Activated CD8-positive, alpha-beta memory T cell treated with anti-CD3 and anti-CD28 coated beads for 24 hours (primary cell): ENCODE results near the gene PIPOX.

Experiments
- DNase-seq: peaks from one replicate; pipeline ENCODE4 v3.0.0-alpha.2; 2020

PIPOX gene

GRCh38 chr17:29020576-29020975, 22.4 kb upstream of the PIPOX start:
- no peak for DNase-seq

- no peak for DNase-seq
These were observed 21.7 kb upstream of the PIPOX start for GRCh38 chr17:29021226-29021625.

- no peak for DNase-seq
These were observed 20.9 kb upstream of the PIPOX start for GRCh38 chr17:29022074-29022473.

GRCh38 chr17:29024316-29024952, 18.5 kb upstream of the PIPOX start:
- DNase-seq: no peak

DNA sequence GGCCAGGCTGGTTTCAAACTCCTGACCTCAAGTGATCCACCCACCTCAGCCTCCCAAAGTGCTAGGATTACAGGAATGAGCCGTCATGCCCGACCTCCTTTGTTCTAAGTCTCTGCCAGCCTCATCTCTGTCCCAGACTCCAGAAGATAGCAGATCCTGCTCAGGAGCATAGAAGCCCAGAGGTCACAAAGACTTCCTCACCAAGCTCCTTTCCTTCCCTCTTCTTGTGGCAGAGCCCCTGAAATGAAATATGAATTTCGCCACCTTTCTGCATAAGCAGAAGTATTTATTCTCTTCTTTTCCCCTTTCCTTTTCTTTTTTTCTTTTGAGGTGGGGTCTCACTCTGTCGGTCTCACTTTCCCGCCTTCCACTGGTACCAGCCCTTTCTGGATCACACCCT, 11.5 kb upstream of the PIPOX start:
- DNase-seq: no peak

- DNase-seq: no peak
These were observed 10.7 kb upstream of the PIPOX start for GRCh38 chr17:29032013-29032856.

GRCh38 chr17:29032857-29033197, 10.1 kb upstream of the PIPOX start:
- DNase-seq: no peak

DNA sequence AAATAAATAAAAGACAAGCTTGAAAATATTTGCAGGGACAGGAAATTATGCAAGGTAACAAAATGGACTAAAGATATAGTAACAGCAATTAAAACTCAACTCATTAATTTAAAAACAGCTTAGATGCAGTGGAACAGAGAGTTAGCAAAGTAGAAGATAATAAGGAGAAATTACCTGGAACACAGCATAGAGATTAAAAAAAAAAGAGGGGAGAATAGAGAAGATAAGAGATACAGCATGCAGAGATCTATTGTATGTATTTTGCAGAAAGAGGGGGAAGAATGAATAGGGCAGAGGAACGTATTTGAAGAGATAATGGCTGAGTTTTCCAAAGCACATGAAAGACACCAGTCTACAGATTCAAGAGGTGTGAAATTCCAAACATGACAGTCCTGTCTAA, 8.4 kb upstream of the PIPOX start:
- DNase-seq: no peak

DNA sequence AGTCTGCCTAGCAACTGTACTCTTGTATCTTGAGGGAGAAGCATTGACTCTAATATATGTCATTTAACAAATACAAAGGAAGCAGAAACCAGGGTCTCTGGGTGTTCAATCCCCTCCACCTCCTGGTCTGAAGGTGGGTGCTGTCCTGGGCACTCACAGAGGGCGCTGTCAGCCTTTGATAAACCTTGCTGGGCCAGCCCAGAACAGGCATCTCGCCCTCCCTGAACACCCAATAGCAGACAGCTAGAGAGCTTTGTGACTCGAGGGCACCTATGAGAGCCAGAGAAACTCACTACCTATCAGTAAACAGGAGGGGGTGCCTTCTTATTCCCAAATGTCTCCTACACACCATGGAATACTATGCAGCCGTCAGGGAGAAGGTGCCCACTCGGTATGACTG, 6.4 kb upstream of the PIPOX start:
- no peak for DNase-seq

GRCh38 chr17:29037739-29038084, 5.2 kb upstream of the PIPOX start:
- no peak for DNase-seq

DNA sequence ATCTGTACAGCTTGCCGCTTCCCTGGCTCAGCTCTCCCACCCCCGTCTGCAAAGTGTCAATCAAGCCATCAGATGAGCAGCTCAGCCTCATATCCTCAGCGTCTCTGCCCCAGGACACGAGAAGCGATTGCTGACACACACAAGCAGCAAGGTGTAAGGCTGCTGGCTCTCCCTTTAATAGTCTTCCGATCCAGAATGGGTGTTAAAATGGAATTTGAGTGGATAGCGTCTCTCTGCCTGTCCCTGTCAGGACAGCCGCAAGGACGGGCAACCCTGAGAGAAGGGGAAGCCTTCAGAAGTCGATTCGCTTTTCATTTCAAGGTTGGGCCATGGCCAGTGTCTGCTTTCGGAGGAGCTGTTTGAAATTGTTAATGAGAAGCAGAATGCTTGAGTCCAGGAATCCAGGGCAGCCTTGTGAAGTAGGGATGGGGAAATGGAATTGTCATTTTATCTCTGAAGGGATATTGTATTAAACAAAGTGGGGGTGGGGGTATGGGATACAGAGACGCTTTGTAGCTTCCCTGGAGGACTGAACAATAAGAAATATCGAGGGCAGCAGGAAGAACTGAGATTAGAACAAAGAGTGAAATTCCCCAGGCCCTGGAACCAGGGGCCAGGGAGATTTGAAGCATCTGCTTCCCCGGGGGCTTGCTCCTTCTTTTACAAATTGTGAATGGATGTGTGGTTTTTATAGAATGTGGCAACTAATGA, 4.7 kb upstream of the PIPOX start:
- DNase-seq: no peak

GRCh38 chr17:29039764-29040598, 3.0 kb upstream of the PIPOX start:
- no peak for DNase-seq

DNA sequence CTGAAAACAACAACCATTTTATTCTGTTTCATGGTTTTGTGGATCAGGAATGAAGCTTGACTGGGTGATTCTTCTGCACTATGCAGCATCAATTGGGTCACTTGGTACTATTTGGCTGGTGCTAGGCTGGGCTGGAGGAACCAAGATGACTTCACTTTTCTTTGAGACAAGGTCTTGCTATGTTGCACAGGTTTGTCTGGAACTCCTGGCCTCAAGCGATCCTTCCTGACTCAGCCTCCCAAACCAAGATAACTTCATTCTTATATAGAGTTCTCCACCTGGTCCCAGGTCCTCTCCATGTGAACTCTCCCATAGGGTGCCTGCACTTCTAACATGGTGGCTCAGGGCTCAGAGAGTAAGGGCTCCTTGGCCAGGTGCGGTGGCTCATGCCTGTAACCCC, 1.9 kb upstream of the PIPOX start:
- DNase-seq: no peak

- no peak for DNase-seq
These were observed 1.4 kb upstream of the PIPOX start for GRCh38 chr17:29041571-29041970.

- no peak for DNase-seq
These were observed 789 bp upstream of the PIPOX start for GRCh38 chr17:29042026-29042678.

GRCh38 chr17:29043539-29044145, 701 bp downstream of the PIPOX start:
- no peak for DNase-seq

DNA sequence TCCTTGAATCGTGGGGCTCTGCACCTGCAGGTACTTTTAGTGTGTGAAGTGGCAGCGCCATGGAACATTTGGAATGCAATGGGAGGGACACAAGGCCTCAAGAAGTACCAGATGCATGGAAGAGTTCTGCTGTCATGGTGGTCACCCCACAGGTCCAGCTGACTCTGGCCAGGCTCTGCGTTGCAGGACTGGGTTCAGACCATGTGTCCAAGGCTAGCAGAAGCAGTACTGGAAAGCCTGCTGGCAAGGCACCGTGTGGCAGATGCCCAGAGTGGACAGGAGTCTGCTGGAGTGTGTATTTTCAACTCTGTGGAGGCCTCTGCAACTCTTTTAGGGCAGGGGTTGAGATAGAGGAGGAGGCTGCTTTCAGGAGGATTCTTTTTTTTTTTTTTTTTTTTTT, 2.1 kb downstream of the PIPOX start:
- no peak for DNase-seq

DNA sequence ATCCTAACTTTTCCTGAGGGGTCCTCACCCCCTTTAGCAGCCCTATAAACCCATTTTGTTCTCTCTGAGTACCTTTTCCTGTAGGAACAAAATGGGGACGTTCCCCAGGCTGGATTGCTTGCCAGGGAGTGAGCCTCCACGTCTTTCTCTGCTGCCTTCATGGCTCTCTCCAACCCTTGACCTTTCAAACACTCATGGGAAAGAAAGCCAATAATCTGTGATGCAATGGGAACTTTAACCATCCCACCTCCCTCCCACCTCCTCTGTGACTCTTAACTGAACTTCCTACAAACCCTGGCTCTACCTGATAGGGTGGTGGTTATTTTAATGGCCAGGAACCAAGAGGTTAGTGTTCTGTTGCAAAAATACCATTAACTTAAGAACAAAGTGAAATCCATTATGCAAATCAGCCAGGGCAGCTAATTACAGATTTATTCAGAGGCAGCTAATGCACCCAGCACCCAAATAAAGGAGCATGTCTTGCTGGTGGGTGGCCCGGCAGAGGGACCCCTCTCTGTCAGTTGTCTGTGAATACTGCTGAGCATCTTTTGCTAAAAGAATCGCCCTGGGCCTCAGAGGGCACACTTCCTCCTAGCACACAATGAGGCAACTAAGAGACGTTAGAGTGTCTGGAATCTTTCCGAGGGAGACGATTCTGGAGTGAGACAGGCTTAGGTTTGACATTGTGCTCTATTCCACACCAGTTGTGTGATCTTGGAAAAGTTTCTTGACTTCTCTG, 3.0 kb downstream of the PIPOX start:
- DNase-seq: no peak

DNA sequence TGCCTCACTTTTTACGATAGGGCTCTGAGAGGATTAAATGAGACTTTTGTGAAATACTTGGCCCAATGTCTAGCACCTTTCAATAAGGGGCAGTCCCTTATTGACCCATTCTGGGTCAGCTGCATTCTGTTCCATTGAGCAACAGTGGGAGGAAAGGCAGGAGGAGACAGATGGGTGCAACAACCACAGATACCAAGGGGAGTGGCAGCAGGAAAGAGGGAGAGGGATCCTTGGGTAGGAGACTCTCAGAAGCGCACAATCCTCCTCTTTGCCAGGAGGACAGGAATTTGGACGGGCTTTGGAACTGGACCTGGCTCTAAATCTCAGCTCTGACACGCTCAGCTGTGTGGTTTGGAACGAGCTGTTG, 3.5 kb downstream of the PIPOX start:
- no peak for DNase-seq

DNA sequence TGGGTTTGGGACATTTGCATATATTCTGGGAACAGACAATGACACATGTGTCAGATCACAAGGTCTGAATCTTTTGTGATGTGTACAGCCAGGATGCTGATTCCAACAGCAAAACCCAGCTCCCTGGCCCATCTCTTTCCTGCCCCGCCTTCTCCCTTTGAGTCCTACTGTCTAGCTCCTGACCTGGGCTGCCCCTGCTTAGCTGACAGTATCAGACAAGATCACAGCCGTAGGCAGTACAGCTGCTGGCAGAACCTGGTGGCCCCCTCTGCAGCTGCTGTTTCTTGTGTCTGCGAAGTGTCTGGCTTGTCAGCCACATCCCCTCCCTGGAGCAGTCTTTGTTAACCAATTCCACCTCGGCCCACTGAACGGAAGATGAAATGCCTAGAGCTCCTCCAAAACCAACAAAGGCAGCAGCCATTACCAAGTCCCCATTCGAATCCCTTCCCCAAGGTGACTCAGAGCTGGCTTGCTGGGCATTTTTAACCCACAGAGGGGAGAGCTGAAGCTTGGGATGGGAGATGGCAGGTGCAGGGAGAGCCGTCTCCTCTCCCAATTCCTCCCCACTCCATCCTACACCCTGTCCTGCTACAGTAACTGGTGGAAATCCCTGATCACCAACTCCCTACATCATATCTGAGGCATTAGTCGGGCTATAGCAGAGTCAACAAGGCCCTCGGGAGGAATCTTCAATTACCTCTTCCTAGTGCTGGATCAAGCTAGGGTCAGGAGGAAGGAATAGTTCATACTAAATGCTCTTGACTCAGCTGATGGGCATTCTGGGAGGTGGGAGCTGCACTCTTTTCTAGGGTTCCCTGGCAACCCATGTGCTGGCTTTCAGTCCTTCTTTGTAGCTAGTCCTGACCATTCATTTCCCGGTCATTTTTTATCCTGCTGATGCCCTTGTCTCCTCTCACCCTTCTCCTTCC, 5.8 kb downstream of the PIPOX start:
- DNase-seq: no peak
